HepG2 (cell line): ENCODE results near the gene CDC42EP5. TPM values are rescaled to one million over a fixed set of nuclear protein-coding genes. Genes with fewer than 3 reads are reported as not detected.
A peak's percentile ranks its signal among the peaks of the same experiment; 100 is the strongest.

ENCODE experiments used
- ATF7 ChIP-seq, 2 experiments: fragments of 450-650 bp in 1 of 2; sonication (generic) in 1 of 2; formaldehyde crosslinking in 1 of 2; IDR thresholded peaks; 2 replicates each; pipeline versions ENCODE4 v1.4.0 to v1.6.1; 2016 to 2020; ENCODE audit warnings: antibody characterized with exemption in 1 of 2, mild to moderate bottlenecking in 1 of 2, missing genetic modification reagents in 1 of 2
- CAMTA2 ChIP-seq: sonication (generic); formaldehyde crosslinking; IDR thresholded peaks from 2 replicates; pipeline ENCODE4 v1.4.0; 2020; ENCODE audit warnings: mild to moderate bottlenecking, missing genetic modification reagents, borderline replicate concordance
- CBX1 ChIP-seq: IDR thresholded peaks from one replicate; pipeline ENCODE4 v1.6.1; 2016; ENCODE audit warnings: antibody characterized with exemption, low read depth
- CBX5 ChIP-seq: sonication (generic); formaldehyde crosslinking; IDR thresholded peaks from 2 replicates; pipeline ENCODE4 v1.4.0; 2020; ENCODE audit warnings: missing genetic modification reagents, borderline replicate concordance
- FOXA1 ChIP-seq, 2 experiments: fragments of 450-650 bp in 1 of 2; sonication (generic) in 1 of 2; formaldehyde crosslinking in 1 of 2; IDR thresholded peaks; 2 replicates each; pipeline versions ENCODE4 v1.4.0 to v1.6.1; 2016 to 2020; ENCODE audit warnings: missing genetic modification reagents in 1 of 2
- HOXA5 ChIP-seq: sonication (generic); formaldehyde crosslinking; IDR thresholded peaks from 2 replicates; pipeline ENCODE4 v1.4.0; 2020; ENCODE audit warnings: missing genetic modification reagents
- KLF13 ChIP-seq: sonication (generic); formaldehyde crosslinking; IDR thresholded peaks from 2 replicates; pipeline ENCODE4 v1.4.0; 2020; ENCODE audit warnings: mild to moderate bottlenecking, missing genetic modification reagents
- MAX ChIP-seq: IDR thresholded peaks from 2 replicates; pipeline ENCODE4 v1.6.1; 2012; ENCODE audit warnings: inconsistent platforms
- PHB2 ChIP-seq: fragments of 450-650 bp; IDR thresholded peaks from 2 replicates; pipeline ENCODE4 v1.6.1; 2018; ENCODE audit not compliant: partially characterized antibody
- PHF20 ChIP-seq: sonication (generic); formaldehyde crosslinking; IDR thresholded peaks from 2 replicates; pipeline ENCODE4 v1.5.0; 2020; ENCODE audit warnings: mild to moderate bottlenecking, missing genetic modification reagents
- POLR2AphosphoS2 ChIP-seq: IDR thresholded peaks from 2 replicates; pipeline ENCODE4 v1.6.1; 2011; ENCODE audit warnings: low read depth, low read length, improper control_type of control experiment
- SAP130 ChIP-seq: IDR thresholded peaks from 2 replicates; pipeline ENCODE4 v1.6.1; 2016; ENCODE audit warnings: low read depth
- SIN3A ChIP-seq: IDR thresholded peaks from 2 replicates; pipeline ENCODE4 v1.6.1; 2011; ENCODE audit warnings: low read depth, mild to moderate bottlenecking, control low read depth, low read length, borderline replicate concordance
- SUZ12 ChIP-seq: fragments of 150-350 bp; IDR thresholded peaks from 2 replicates; pipeline ENCODE4 v1.6.1; 2014; ENCODE audit warnings: low read depth, low read length
- THYN1 ChIP-seq: sonication (generic); formaldehyde crosslinking; IDR thresholded peaks from 2 replicates; pipeline ENCODE4 v1.8.1; 2023; ENCODE audit warnings: low read depth, mild to moderate bottlenecking, moderate library complexity, missing genetic modification reagents, borderline replicate concordance
- TOPORS ChIP-seq: sonication (generic); formaldehyde crosslinking; IDR thresholded peaks from 2 replicates; pipeline ENCODE4 v1.8.0; 2023; ENCODE audit warnings: mild to moderate bottlenecking, missing genetic modification reagents
- ZNF362 ChIP-seq: sonication (generic); formaldehyde crosslinking; IDR thresholded peaks from 2 replicates; pipeline ENCODE4 v1.4.0; 2020; ENCODE audit warnings: missing genetic modification reagents, mild to moderate bottlenecking, borderline replicate concordance
- ZNF367 ChIP-seq: sonication (generic); formaldehyde crosslinking; IDR thresholded peaks from 2 replicates; pipeline ENCODE4 v1.4.0; 2020; ENCODE audit warnings: missing genetic modification reagents, borderline replicate concordance
- ZNF530 ChIP-seq: sonication (generic); formaldehyde crosslinking; IDR thresholded peaks from 2 replicates; pipeline ENCODE4 v1.5.0; 2020; ENCODE audit warnings: low read depth, mild to moderate bottlenecking, missing genetic modification reagents
- ZNF569 ChIP-seq: sonication (generic); formaldehyde crosslinking; IDR thresholded peaks from 2 replicates; pipeline ENCODE4 v1.5.0; 2020; ENCODE audit warnings: mild to moderate bottlenecking, missing genetic modification reagents, moderate library complexity, borderline replicate concordance
- ZNF781 ChIP-seq: sonication (generic); formaldehyde crosslinking; IDR thresholded peaks from 2 replicates; pipeline ENCODE4 v1.5.1; 2020; ENCODE audit warnings: borderline replicate concordance, mild to moderate bottlenecking, missing genetic modification reagents; ENCODE audit errors: not compliant biosample characterization
- ZNF841 ChIP-seq: sonication (generic); formaldehyde crosslinking; IDR thresholded peaks from 2 replicates; pipeline ENCODE4 v1.8.1; 2023; ENCODE audit warnings: missing genetic modification reagents, borderline replicate concordance
- polyA plus RNA-seq, 8 experiments: library from polyadenylated mRNA; depleted of rRNA in 3 of 8; stranded (reverse) in 7 of 8; unstranded in 1 of 8; fragments of >200 nt; fragmentation: Illumina TruSeq in 4 of 8; extraction: Trizol in 4 of 8; gene quantifications; 2 replicates each; pipeline versions ENCODE4 v1.2.1 to v1.2.3, GENCODE V29; 2011 to 2016; ENCODE audit warnings: low read depth in 4 of 8, missing spikeins in 1 of 8, mixed read lengths in 1 of 8; ENCODE audit not compliant: insufficient read depth in 1 of 8
- total RNA-seq, 5 experiments: library from RNA; depleted of rRNA; stranded (reverse); fragments of >200 nt; fragmentation: Illumina TruSeq; extraction: Trizol; gene quantifications; 2 replicates each; pipeline ENCODE4 v1.2.3, GENCODE V29; 2016; ENCODE audit warnings: low read depth in 1 of 5
- TF ChIP-seq, protein P1 (sequence below): sonication (generic); formaldehyde crosslinking; IDR thresholded peaks from 2 replicates; pipeline ENCODE4 v1.8.0; 2022; ENCODE audit warnings: mild to moderate bottlenecking, missing genetic modification reagents, moderate library complexity
- TF ChIP-seq, protein P2 (sequence below): sonication (generic); formaldehyde crosslinking; IDR thresholded peaks from 2 replicates; pipeline ENCODE4 v1.4.0; 2020; ENCODE audit warnings: missing genetic modification reagents, borderline replicate concordance

CDC42EP5 gene
- total and polyA plus RNA-seq, 2 of the 13 experiments (the other 11 are each of a cell fraction or from before 2014, with no cell fraction given), result 0.41 to 1.6 TPM

- TF ChIP-seq SIN3A (no peak), TOPORS (CRISPR knock-in tag) (no peak), POLR2AphosphoS2 (no peak), THYN1 (no peak), ZNF367 (no peak), CBX5 (CRISPR knock-in tag) (0 out of 2 replicates have a peak, but pooled peaks have one; percentile 65), ZNF530 (CRISPR knock-in tag) (no peak), SUZ12 (no peak), KLF13 (CRISPR knock-in tag) (no peak), ZNF569 (no peak), CAMTA2 (CRISPR knock-in tag) (no peak), MAX (peak; percentile 48; the same call in 1 of the 2 replicates), CBX1 (no peak), FOXA1 (IDR thresholded peaks at IDR 0.05) (no peak), FOXA1 (CRISPR knock-in tag; IDR thresholded peaks at IDR 0.05) (no peak), PHB2 (no peak), ATF7 (IDR thresholded peaks at IDR 0.05) (no peak), ATF7 (CRISPR knock-in tag; IDR thresholded peaks at IDR 0.05) (no peak; the same call in 1 of the 2 replicates), ZNF781 (CRISPR knock-in tag) (no peak), PHF20 (CRISPR knock-in tag) (no peak), ZNF362 (CRISPR knock-in tag) (no peak), ZNF841 (no peak), HOXA5 (no peak), SAP130 (CRISPR knock-in tag) (no peak)
- TF ChIP-seq, protein P1, sequence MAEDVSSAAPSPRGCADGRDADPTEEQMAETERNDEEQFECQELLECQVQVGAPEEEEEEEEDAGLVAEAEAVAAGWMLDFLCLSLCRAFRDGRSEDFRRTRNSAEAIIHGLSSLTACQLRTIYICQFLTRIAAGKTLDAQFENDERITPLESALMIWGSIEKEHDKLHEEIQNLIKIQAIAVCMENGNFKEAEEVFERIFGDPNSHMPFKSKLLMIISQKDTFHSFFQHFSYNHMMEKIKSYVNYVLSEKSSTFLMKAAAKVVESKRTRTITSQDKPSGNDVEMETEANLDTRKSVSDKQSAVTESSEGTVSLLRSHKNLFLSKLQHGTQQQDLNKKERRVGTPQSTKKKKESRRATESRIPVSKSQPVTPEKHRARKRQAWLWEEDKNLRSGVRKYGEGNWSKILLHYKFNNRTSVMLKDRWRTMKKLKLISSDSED (CRISPR knock-in tag), result no peak
- TF ChIP-seq, protein P2, sequence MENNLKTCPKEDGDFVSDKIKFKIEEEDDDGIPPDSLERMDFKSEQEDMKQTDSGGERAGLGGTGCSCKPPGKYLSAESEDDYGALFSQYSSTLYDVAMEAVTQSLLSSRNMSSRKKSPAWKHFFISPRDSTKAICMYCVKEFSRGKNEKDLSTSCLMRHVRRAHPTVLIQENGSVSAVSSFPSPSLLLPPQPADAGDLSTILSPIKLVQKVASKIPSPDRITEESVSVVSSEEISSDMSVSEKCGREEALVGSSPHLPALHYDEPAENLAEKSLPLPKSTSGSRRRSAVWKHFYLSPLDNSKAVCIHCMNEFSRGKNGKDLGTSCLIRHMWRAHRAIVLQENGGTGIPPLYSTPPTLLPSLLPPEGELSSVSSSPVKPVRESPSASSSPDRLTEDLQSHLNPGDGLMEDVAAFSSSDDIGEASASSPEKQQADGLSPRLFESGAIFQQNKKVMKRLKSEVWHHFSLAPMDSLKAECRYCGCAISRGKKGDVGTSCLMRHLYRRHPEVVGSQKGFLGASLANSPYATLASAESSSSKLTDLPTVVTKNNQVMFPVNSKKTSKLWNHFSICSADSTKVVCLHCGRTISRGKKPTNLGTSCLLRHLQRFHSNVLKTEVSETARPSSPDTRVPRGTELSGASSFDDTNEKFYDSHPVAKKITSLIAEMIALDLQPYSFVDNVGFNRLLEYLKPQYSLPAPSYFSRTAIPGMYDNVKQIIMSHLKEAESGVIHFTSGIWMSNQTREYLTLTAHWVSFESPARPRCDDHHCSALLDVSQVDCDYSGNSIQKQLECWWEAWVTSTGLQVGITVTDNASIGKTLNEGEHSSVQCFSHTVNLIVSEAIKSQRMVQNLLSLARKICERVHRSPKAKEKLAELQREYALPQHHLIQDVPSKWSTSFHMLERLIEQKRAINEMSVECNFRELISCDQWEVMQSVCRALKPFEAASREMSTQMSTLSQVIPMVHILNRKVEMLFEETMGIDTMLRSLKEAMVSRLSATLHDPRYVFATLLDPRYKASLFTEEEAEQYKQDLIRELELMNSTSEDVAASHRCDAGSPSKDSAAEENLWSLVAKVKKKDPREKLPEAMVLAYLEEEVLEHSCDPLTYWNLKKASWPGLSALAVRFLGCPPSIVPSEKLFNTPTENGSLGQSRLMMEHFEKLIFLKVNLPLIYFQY, result no peak
Observed at GRCh38 chr19:54420383-54421168, 52.5 kb downstream of the CDC42EP5 start (continued).
